GM20000 (cell line): Measurements from ENCODE around the gene REXO1.

Experiments
- DNase-seq: peaks from one replicate; pipeline ENCODE4 v3.0.0; 2012; ENCODE audit warnings: low spot score
- CTCF ChIP-seq: IDR thresholded peaks from 2 replicates; pipeline ENCODE4 v1.5.1; 2012; ENCODE audit warnings: mild to moderate bottlenecking, control low read depth; ENCODE audit errors: extremely low read depth, missing control alignments

Gene REXO1

GRCh38 chr19:1783354-1783753 is 64.9 kb downstream of the REXO1 start:
- no peak for TF ChIP-seq CTCF
- no peak for DNase-seq

GRCh38 chr19:1782521-1782920 is 65.8 kb downstream of the REXO1 start:
- no peak for TF ChIP-seq CTCF
- no peak for DNase-seq

GRCh38 chr19:1780272-1780958 is 67.9 kb downstream of the REXO1 start:
- TF ChIP-seq CTCF, result no peak
- no peak for DNase-seq

- no peak for DNase-seq
- TF ChIP-seq CTCF, result no peak
Measured at GRCh38 chr19:1779574-1779973, 68.7 kb downstream of the REXO1 start.

- TF ChIP-seq CTCF, result no peak
- no peak for DNase-seq
Measured at GRCh38 chr19:1777149-1777548, 71.1 kb downstream of the REXO1 start.

- DNase-seq, result no peak
- TF ChIP-seq CTCF, result no peak
Measured at GRCh38 chr19:1776606-1777147, 71.6 kb downstream of the REXO1 start.

GRCh38 chr19:1775951-1776605 is 72.2 kb downstream of the REXO1 start:
- no peak for TF ChIP-seq CTCF
- no peak for DNase-seq
